ENCODE results near the gene HSPB7.
"Not testable (repeated sequence)": the region's sequence is repeated elsewhere in the genome, so short reads cannot be mapped to it uniquely, and the experiment has no call there.

Gene HSPB7

GRCh38 chr1:16017461-16018303, at the start of gene HSPB7:
Gene HSPB7 (minus strand): TSS chr1:16018043. CDS start chr1:16017963, 80 bp downstream.
- DNase-seq (ENCODE audit: low read depth in 2 of 2) = no peak

DNA sequence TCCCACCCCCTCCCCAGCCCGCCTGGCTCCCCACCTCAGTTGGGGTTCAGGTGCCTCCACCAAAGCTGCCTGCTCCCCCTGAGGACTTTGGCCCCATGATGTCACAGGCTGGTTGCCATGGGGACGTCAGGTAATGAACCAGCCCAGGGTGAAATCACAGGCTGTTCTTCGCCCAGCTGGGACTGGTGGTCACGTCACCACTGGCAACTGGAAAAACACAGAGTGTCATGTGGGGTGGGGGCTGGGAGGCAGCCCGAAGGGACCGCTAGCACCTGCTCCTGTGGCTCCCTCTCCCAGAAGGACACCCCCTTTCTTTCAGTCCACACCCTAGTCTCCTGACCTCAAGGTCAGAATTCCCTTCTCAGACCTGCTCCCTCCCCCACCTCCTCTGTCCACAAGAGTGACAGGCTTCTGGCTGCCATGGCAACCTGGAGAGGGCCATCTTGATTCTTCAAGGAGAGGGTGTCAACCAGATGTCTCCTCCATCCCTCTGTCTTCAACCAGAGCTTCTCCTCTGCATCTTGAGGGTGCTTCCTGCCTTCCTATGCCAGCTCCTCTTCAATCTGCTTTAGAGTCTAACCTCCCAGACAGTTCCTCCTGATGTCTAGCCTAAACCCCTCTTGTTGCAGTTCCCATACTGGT, 49.4 kb upstream of the HSPB7 start:
- no peak for DNase-seq (ENCODE audit: low read depth in 2 of 2)

DNA sequence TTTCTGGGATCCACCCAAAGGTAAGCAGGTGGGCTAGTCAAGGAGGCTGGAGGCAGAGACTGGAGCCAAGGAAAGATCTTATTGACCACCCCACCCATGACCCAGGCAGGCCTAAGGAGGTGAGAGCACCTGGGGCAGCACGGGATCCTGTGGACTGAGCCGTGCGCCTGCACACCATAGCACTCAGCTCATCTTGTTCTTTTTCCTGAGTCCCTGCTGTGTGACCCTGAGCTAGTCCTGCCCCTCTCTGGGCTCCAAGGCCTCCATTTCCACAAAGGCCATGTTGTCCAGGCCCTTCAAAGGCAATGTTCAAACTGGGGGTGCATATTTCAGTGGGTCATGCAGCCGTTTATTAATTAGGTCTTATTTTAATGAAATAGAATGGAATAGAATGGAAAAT, 48.4 kb upstream of the HSPB7 start:
- no peak for DNase-seq (ENCODE audit: low read depth in 2 of 2)

- DNase-seq (ENCODE audit: low read depth in 2 of 2) = no peak
Observed at GRCh38 chr1:16065269-16065576, 47.4 kb upstream of the HSPB7 start.

GRCh38 chr1:16064536-16065268, 46.9 kb upstream of the HSPB7 start:
- DNase-seq (ENCODE audit: low read depth in 2 of 2) = no peak

DNA sequence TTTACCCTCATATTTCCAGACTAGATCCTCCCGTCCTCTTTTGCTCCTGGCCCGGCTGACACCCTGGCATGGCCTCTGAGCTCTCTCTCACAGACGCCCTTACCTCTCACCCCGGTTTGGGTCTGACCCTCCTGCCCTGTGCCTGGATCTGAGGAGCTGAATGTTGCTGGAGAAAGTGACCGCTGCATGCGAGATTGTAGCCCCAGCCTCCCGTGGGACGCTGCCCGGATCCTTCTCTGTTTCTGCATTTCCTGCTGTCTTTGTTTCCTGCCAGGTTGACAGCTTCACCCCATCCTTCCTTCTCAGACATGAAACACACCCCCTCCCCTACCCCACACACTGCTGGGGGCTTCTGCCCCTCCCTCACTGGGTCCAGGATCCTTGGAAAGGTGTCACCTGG, 46.1 kb upstream of the HSPB7 start:
- DNase-seq (ENCODE audit: low read depth in 2 of 2) = no peak

- no peak for DNase-seq (ENCODE audit: low read depth in 2 of 2)
Observed at GRCh38 chr1:16063226-16063829, 45.5 kb upstream of the HSPB7 start.

DNA sequence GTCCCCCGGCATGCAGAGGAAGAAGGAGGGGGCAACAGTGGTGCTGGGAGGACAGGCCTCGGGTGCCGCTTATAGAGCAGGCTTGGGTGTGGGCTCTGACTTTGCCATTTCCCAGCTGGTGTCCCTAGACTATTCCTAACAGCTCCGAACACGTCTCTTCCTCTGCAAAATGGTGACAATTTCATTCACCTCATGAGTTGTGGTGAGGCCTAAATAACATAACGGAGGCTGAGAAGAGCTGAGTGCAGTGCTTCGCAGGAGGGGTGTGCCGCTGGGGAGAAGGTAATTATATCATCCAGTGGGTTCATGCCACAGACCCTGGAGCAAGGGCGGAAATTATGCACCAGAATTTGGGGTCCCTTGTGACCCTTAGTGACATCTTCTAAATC, 44.8 kb upstream of the HSPB7 start:
- DNase-seq (ENCODE audit: low read depth in 2 of 2) = not testable (repeated sequence)

- not testable (repeated sequence) for DNase-seq (ENCODE audit: low read depth in 2 of 2)
Observed at GRCh38 chr1:16061989-16062686, 44.3 kb upstream of the HSPB7 start.

- no peak for DNase-seq (ENCODE audit: low read depth in 2 of 2)
Observed at GRCh38 chr1:16061266-16061665, 43.4 kb upstream of the HSPB7 start.

DNA sequence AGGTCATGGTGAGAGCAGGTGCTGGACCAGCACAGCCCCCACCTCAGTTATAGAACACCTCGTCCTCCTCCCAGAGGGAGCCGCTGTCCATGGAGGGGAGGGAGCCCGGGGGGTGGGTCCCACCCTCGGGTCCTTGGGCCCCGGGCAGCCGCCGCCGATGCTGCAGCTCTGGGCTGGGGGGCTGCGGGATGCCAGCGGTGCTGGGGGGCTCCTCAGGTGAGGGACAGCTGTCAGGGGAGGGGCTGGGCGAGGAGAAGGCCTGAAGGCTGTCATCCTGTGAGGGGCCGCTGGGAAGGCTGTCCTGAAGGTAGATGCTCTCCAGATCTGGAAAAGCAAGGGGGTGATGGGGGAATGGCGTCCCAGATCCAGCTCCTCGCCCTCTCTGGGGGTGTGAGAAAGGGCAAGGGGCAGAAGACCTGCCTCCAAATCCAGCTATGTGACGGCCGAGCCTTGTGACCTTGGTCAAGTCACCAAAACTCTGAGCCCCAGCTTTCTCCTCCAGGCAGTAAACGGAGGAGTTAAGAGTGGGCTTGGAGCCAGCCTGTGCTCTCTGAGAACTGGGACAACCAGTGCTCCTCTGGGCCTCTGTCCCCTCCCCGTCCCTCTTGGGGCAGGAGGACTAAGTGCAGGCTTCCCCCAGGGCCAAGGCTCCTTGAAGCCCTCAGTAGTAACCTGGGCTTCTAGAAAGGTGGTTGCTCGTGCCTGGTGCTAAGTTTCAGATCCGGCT, 40.7 kb upstream of the HSPB7 start:
- not testable (repeated sequence) for DNase-seq (ENCODE audit: low read depth in 2 of 2)

GRCh38 chr1:16057314-16057915, 39.6 kb upstream of the HSPB7 start:
- DNase-seq (ENCODE audit: low read depth in 2 of 2) = not testable (repeated sequence)

DNA sequence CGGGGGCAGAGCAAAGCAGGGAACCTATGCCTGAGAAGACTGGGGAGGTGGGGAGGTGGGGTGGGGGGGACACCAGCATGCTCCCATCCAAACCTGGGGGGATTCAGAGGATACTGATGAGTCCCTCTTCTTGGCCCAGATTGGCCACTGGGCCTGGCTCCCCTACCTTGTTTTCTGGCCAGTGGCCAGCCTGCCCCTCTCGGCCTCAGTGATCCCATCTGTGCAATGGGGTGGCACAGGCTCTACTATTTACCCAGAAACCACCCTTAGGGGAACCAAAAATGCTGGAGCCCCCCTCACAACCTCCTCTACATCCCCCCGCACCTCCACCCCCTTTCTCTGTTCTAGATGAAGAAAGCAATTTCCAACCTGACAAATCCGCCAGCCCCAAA, 38.7 kb upstream of the HSPB7 start:
- not testable (repeated sequence) for DNase-seq (ENCODE audit: low read depth in 2 of 2)

DNA sequence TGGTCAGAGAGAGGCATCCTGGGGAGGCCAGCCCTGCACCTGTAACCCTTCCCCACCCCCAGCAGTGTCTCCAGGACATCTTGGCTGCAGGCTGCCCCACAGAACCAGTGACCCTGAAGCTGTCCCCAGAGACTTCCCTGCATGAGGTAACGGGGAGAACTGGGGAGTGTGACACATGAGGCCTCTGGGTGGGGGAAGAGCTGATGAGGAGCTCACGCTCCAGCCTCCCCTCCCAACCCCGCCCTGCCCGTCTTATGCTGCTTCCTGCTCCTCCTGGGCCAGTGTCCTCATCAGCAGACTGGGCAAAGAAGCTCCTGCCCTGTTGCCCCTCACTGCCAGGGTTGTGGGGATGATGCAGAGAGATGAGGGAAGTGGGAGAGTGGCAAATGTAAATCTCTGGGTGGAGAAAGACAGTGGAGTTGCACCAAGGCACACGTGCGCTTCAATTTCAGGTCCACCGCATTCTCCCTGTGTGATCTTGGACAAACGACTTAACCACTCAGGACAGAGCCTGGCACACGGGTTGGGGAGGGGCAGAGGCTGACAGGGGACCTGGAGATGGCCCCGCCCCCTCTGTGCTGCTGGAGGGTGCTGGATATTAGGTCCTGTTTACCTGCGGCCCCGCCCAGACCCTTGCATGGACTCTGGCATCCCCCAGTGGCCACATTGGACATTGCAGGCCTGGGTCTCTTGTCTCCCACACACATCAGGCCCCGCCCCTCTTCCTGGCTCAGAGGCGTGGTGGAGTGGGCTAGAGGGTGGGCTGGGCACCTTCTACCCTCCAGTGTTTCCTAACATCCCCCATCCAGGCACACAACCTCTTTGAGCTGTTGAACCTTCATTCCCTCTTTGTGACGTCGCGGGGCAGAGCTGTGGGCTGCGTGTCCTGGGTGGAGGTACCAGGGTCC, 38.0 kb upstream of the HSPB7 start:
- peak; percentile 62 to 90 for DNase-seq (ENCODE audit: low read depth in 2 of 2)

DNA sequence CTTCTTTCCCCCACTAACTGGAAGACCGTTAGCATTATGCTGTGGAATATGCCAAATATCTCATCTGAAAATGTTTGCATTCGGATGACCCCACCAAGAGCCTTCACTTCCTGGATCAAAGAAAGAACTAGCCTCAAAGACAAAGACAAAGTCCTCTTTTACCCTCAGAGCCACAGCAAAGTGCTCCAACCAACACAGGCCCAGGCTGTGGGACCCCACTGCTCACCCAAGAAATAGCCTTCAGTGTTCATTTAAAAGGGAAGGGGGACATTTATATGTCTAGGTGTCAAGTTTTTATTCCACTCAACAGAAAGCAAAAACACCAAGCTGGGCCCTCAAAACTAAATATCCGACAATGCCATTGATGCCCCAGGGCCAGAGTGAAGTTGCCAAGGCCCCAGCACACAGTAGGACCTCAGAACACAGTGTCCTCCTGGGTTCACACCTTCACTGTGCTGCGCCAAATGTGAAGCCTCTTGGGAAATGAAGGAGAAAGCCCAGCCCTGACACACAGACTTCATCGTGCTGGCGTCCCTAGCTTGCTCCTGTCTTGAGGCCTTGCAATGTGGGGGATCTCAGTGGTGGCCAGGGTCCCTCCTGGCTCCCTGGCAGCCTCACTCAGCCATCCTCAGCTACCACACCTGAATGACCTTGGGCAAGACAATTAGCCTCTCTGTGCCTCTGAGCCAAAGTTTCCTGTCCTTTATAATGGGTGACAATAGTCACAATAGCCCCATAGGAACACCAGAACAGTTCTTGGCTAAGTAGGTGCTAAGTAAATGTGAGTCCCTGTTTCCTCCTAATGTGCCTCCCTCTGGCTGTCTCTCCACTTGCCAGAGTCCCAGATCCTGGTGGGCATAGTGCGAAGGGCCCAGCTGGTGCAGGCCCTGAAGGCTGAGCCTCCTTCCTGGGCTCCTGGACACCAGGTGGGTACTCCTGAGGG, 37.0 kb upstream of the HSPB7 start:
- DNase-seq (ENCODE audit: low read depth in 2 of 2) = no peak

- DNase-seq (ENCODE audit: low read depth in 2 of 2) = no peak
Observed at GRCh38 chr1:16053781-16054502, 36.1 kb upstream of the HSPB7 start.

DNA sequence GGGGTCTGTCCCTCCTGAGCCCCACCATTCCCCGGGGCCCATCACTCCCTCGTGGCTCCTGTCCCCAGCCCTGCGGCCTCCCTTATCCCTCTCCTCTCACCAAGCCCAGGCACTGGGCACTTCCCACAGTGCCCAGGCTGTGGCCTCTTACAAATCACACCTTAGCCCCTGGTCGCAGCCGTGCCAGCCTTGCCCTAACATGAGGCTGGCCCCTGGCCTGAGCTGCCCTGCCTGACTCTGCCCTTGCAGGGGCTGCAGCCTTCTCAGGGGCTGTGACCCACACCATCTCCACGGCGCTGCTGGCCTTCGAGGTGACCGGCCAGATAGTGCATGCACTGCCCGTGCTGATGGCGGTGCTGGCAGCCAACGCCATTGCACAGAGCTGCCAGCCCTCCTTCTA, 34.1 kb upstream of the HSPB7 start:
- DNase-seq (ENCODE audit: low read depth in 2 of 2) = not testable (repeated sequence)

DNA sequence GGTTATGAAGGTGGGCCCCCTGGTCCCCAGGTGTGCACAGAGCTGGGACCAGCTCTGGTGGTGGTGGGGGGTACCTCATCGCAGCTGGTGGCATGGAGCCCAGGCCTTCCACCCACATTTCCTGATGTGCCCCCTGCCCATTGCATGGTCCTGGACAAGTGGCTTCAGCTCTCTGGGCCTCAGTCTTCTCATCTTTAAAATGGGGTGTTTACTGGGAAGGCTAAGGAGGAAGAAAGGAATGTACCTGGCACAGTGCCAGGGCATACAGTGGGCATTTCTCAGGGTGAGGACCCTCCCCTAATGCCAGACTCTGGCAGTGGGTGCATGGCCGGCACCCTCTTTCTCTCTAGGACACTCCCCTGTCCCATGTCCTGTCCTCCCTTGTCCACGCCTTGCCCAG, 33.2 kb upstream of the HSPB7 start:
- no peak for DNase-seq (ENCODE audit: low read depth in 2 of 2)

Data from stimulated activated CD4-positive, alpha-beta T cell treated with anti-CD3 and anti-CD28 coated beads, Interleukin-4, amount 100 ng/mL, for 48 hours (primary cell).